GM12878 (cell line): Measurements from ENCODE around the gene CSDE1. TPM values are rescaled to one million over a fixed set of nuclear protein-coding genes. Genes with fewer than 3 reads are reported as not detected.

Experiments
- ATAC-seq: fragments of 200-7000 bp; cut with Tn5 transposase; 3 replicates; pipeline ENCODE4 v1.9.1; 2020; ENCODE audit warnings: mild to moderate bottlenecking, moderate library complexity
- BruUV-seq: library from RNA; stranded (reverse); fragments of 400-500 nt; replicated peaks from 2 replicates; lab custom pipeline; 2021; lab: Mats Ljungman, UMichigan
- CTCF ChIA-PET: fragments of 300-600 bp; sonication (Branson Sonifier 250); formaldehyde crosslinking; extraction: SDS; loops from one replicate; lab custom pipeline; 2021; ENCODE audit warnings: inconsistent platforms; lab: Yijun Ruan, JAX
- POLR2A ChIA-PET: fragments of 350-600 bp; formaldehyde crosslinking; extraction: SDS; loops from one replicate; lab custom pipeline; 2021; ENCODE audit warnings: inconsistent platforms; lab: Charles Lee
- RAD21 ChIA-PET: fragments of 300-600 bp; sonication (Branson Sonifier 250); formaldehyde crosslinking; loops from one replicate; lab custom pipeline; 2023; ENCODE audit warnings: antibody characterized with exemption; ENCODE audit not compliant: unreplicated experiment; lab: Charles Lee
- SMC1A ChIA-PET: fragments of 300-600 bp; sonication (Branson Sonifier 250); formaldehyde crosslinking; loops from one replicate; lab custom pipeline; 2023; ENCODE audit not compliant: unreplicated experiment, uncharacterized antibody; lab: Charles Lee
- DNase-seq: peaks from one replicate; pipeline ENCODE4 v3.0.0-alpha.2; 2011; ENCODE audit warnings: low read depth, low spot score
- FAIRE-seq: peaks from 3 replicates; lab custom pipeline; 2011; peaks lifted over from hg19 to GRCh38; lab: Jason Lieb, UNC
- H2AFZ ChIP-seq: 2 replicates; pipeline ENCODE4 v1.6.0; 2011; ENCODE audit warnings: low read depth, low read length, control low read depth; ENCODE audit not compliant: control insufficient read depth
- H3K27ac ChIP-seq: 2 replicates; pipeline ENCODE4 v1.5.1; 2011; ENCODE audit warnings: control low read depth; ENCODE audit not compliant: control insufficient read depth, insufficient read depth
- H3K27me3 ChIP-seq, 2 experiments: replicated peaks in 1 of 2; 2 replicates each; pipeline versions ENCODE4 v1.6.0 to v1.6.1; 2011; ENCODE audit warnings: low read length in 1 of 2; ENCODE audit not compliant: control insufficient read depth in 2 of 2, insufficient read depth in 2 of 2
- H3K36me3 ChIP-seq, 2 experiments: 2 replicates each; pipeline ENCODE4 v1.5.1; 2011; ENCODE audit warnings: low read length in 1 of 2; ENCODE audit not compliant: control insufficient read depth in 2 of 2, insufficient read depth in 2 of 2
- H3K4me1 ChIP-seq: 2 replicates; pipeline ENCODE4 v1.6.1; 2011; ENCODE audit warnings: mild to moderate bottlenecking, low read length, moderate library complexity, mixed read lengths; ENCODE audit not compliant: control insufficient read depth, insufficient read depth
- H3K4me2 ChIP-seq: 2 replicates; pipeline ENCODE4 v1.6.0; 2011; ENCODE audit warnings: control low read depth; ENCODE audit not compliant: control insufficient read depth, insufficient read depth
- H3K4me3 ChIP-seq: fragments of 200-600 bp; sonication (generic); 2 replicates; pipeline ENCODE4 v1.5.1; 2016
- H3K79me2 ChIP-seq: 2 replicates; pipeline ENCODE4 v1.6.0; 2011; ENCODE audit warnings: low read length; ENCODE audit not compliant: control insufficient read depth, insufficient read depth
- H3K9ac ChIP-seq: 2 replicates; pipeline ENCODE4 v1.8.0; 2011; ENCODE audit warnings: low read length, control low read depth, mixed read lengths; ENCODE audit not compliant: control insufficient read depth, insufficient read depth
- H3K9me3 ChIP-seq: replicated peaks from 3 replicates; pipeline ENCODE4 v1.5.1; 2011; ENCODE audit warnings: mild to moderate bottlenecking, low read length; ENCODE audit not compliant: control insufficient read depth, insufficient read depth
- H4K20me1 ChIP-seq: 2 replicates; pipeline ENCODE4 v1.6.0; 2011; ENCODE audit not compliant: control insufficient read depth, insufficient read depth
- DPF2 ChIP-seq: fragments of 450-650 bp; IDR thresholded peaks from 2 replicates; pipeline ENCODE4 v1.6.1; 2017; ENCODE audit warnings: mild to moderate bottlenecking
- EED ChIP-seq: sonication (generic); IDR thresholded peaks from 2 replicates; pipeline ENCODE4 v1.6.1; 2016; ENCODE audit warnings: antibody characterized with exemption, low read depth
- EGR1 ChIP-seq, 2 experiments: IDR thresholded peaks; 1 replicate in 1 of 2; 2 replicates in 1 of 2; pipeline ENCODE4 v1.6.1; 2011 to 2012; ENCODE audit warnings: low read depth in 2 of 2, low read length in 2 of 2, borderline replicate concordance in 1 of 2, mild to moderate bottlenecking in 1 of 2, moderate library complexity in 1 of 2
- GABPA ChIP-seq: IDR thresholded peaks from 2 replicates; pipeline ENCODE4 v1.6.1; 2014; ENCODE audit warnings: antibody characterized with exemption, low read depth, mild to moderate bottlenecking, inconsistent platforms
- HCFC1 ChIP-seq: fragments of 150-350 bp; IDR thresholded peaks from 2 replicates; pipeline ENCODE4 v1.6.1; 2014; ENCODE audit warnings: low read length
- HDAC2 ChIP-seq: fragments of 200-600 bp; sonication (generic); IDR thresholded peaks from 2 replicates; pipeline ENCODE4 v1.6.1; 2017
- MYC ChIP-seq: IDR thresholded peaks from 2 replicates; pipeline ENCODE4 v1.6.1; 2011; ENCODE audit warnings: mild to moderate bottlenecking, low read length, moderate library complexity, inconsistent platforms; ENCODE audit not compliant: insufficient read depth, insufficient replicate concordance, insufficient read length, severe bottlenecking
- RBBP5 ChIP-seq: fragments of 200-600 bp; sonication (generic); conservative IDR thresholded peaks from 2 replicates; pipeline ENCODE4 v1.6.1; 2016
- SIN3A ChIP-seq: IDR thresholded peaks from 2 replicates; pipeline ENCODE4 v1.6.1; 2012; ENCODE audit warnings: low read depth, low read length, improper control_type of control experiment
- in situ Hi-C: fragments of 300-500 bp; cut with MboI; formaldehyde crosslinking; loops from 9 replicates; pipeline ENCODE4 v1.14.3; 2018; ENCODE audit warnings: mixed read lengths
- intact Hi-C: fragments of 100-400 bp; cut with micrococcal nuclease; formaldehyde crosslinking; loops from one replicate; pipeline ENCODE4 v1.14.2; 2022; ENCODE audit not compliant: unreplicated experiment
- polyA plus RNA-seq, 11 experiments: library from polyadenylated mRNA; depleted of rRNA in 4 of 11; unstranded in 6 of 11; stranded (reverse) in 5 of 11; fragments of >200 nt; fragmentation: Nextera tagmentation in 4 of 11; fragmentation: Illumina TruSeq in 1 of 11; extraction: Ambion mirVana in 4 of 11; extraction: Trizol in 1 of 11; gene quantifications; 1 replicate in 1 of 11; 2 replicates in 10 of 11; pipeline versions ENCODE4 v1.2.1 to v1.2.3, GENCODE V29; 2011 to 2016; ENCODE audit warnings: inconsistent platforms in 2 of 11, missing spikeins in 2 of 11, low read depth in 1 of 11
- total RNA-seq, 4 experiments: library from RNA; depleted of rRNA in 3 of 4; stranded (reverse); fragments of >200 nt in 3 of 4; fragmentation: Illumina TruSeq in 1 of 4; extraction: Trizol in 1 of 4; gene quantifications; 2 replicates each; pipeline versions ENCODE4 v1.2.1 to v1.2.3, GENCODE V29; 2013 to 2021
- TF ChIP-seq, protein P1 (sequence below): IDR thresholded peaks from 2 replicates; pipeline ENCODE4 v1.6.1; 2011; ENCODE audit warnings: borderline replicate concordance, low read depth, mild to moderate bottlenecking, moderate library complexity, mixed read lengths, low read length; ENCODE audit not compliant: insufficient read depth; ENCODE audit errors: extremely low read length
- TF ChIP-seq, protein P2 (sequence below): fragments of 450-650 bp; IDR thresholded peaks from 2 replicates; pipeline ENCODE4 v1.6.1; 2017; ENCODE audit warnings: mild to moderate bottlenecking, low read depth, inconsistent platforms; ENCODE audit not compliant: poor library complexity, severe bottlenecking

The CSDE1 gene
- total and polyA plus RNA-seq, 10 of the 15 experiments (the other 5 are each of a cell fraction or from before 2014, with no cell fraction given): 130 to 390 (median 246) TPM

DNA sequence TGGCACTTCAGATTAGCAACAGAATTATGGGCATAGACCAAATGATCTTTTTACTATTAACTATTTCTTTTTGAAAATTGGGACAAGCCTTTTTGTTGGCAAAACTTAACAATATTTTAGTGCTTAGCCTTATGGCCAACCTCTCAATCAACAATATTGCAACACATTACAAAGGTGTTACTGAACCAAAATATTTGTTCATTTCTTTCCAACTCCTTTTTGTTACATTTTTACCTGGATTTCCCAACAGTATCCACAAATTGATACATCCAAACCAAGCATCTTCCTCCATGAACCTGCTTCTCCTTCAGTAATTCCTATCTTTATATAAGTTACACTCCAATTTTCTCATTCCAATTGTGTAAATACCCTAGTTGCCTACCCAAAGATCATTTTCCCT is 61.0 kb downstream of the CSDE1 start:
- no peaks in the 10 kb centered on the region for H4K20me1 ChIP-seq
- POLR2A ChIA-PET: no interaction called here
- SMC1A ChIA-PET: no interaction called here
- no peaks in the 10 kb centered on the region for H3K27me3 ChIP-seq
- ATAC-seq (no peak), DNase-seq (no peak), FAIRE-seq (no peak)
- no peak overlapping the region for H3K9ac ChIP-seq
- RAD21 ChIA-PET: no interaction called here
- H2AFZ ChIP-seq: no peak overlapping the region
- in situ Hi-C loops: no loop called here
- no peaks in the 10 kb centered on the region; the same call in 1 of the 2 replicates for H3K4me1 ChIP-seq
- no peak overlapping the region for H3K4me3 ChIP-seq
- no peaks in the 10 kb centered on the region for H3K9me3 ChIP-seq
- CTCF ChIA-PET: no interaction called here
- H3K79me2 ChIP-seq: no peaks in the 10 kb centered on the region
- H3K36me3 ChIP-seq: no peaks in the 10 kb centered on the region
- no peak overlapping the region for H3K27ac ChIP-seq
- no peak overlapping the region for H3K4me2 ChIP-seq
- TF ChIP-seq RBBP5 (no peak), EGR1 (IDR thresholded peaks at IDR 0.05; ENCODE audit: borderline replicate concordance in 1 of 2, low read depth in 2 of 2, low read length in 2 of 2) (no peak), GABPA (no peak), MYC (no peak), SIN3A (no peak), HDAC2 (no peak), EED (no peak), HCFC1 (no peak), DPF2 (no peak)
- TF ChIP-seq, protein P1, sequence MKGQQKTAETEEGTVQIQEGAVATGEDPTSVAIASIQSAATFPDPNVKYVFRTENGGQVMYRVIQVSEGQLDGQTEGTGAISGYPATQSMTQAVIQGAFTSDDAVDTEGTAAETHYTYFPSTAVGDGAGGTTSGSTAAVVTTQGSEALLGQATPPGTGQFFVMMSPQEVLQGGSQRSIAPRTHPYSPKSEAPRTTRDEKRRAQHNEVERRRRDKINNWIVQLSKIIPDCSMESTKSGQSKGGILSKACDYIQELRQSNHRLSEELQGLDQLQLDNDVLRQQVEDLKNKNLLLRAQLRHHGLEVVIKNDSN: no peak
- TF ChIP-seq, protein P2, sequence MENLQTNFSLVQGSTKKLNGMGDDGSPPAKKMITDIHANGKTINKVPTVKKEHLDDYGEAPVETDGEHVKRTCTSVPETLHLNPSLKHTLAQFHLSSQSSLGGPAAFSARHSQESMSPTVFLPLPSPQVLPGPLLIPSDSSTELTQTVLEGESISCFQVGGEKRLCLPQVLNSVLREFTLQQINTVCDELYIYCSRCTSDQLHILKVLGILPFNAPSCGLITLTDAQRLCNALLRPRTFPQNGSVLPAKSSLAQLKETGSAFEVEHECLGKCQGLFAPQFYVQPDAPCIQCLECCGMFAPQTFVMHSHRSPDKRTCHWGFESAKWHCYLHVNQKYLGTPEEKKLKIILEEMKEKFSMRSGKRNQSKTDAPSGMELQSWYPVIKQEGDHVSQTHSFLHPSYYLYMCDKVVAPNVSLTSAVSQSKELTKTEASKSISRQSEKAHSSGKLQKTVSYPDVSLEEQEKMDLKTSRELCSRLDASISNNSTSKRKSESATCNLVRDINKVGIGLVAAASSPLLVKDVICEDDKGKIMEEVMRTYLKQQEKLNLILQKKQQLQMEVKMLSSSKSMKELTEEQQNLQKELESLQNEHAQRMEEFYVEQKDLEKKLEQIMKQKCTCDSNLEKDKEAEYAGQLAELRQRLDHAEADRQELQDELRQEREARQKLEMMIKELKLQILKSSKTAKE: no peak
- BruUV-seq: no TSS peak
- intact Hi-C loops: no loop called here
